Testis (tissue), 2 donors: Measurements from ENCODE around the gene CCNG2.

Experiments
- CTCF ChIP-seq, 3 experiments: fragments of 450-650 bp in 2 of 3; fragments of 200-600 bp in 1 of 3; sonication (generic) in 1 of 3; IDR thresholded peaks; one replicate each; pipeline ENCODE4 v1.5.1; 2016 to 2019; ENCODE audit warnings: antibody characterized with exemption in 3 of 3, mild to moderate bottlenecking in 2 of 3, moderate library complexity in 1 of 3
- POLR2A ChIP-seq: fragments of 450-650 bp; IDR thresholded peaks from one replicate; pipeline ENCODE4 v1.6.1; 2017; ENCODE audit warnings: antibody characterized with exemption, mild to moderate bottlenecking, moderate library complexity

DNA sequence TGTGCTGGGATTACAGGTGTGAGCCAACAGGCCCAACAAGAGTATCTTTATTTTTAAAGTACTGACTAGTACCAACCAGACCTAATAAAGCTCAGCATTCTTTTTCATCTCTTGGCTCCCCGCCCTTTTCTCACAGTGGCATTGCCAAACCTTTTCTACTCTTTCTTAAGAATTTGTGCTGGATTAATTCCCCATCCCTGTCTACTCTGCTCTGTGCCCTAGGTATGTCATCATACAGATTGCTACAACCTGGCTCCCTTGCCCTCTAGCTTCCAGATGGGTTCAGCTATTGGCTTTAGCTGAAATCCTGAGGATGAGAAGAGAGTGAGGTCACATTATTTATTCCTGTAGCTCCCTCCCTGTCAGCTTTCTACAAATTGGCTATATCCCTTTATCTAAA, 46.3 kb upstream of the CCNG2 start:
- TF ChIP-seq CTCF (IDR thresholded peaks at IDR 0.05) (no peak), POLR2A (no peak)
